HUES48 (cell line): ENCODE measurements around the gene USP6NL.
A peak's percentile ranks its signal among the peaks of the same experiment; 100 is the strongest.

Experiments
- H3K27ac ChIP-seq: one replicate; pipeline ENCODE4 v1.7.0; 2013; ENCODE audit warnings: low read depth, low read length, inconsistent platforms
- H3K27me3 ChIP-seq: 2 replicates; pipeline ENCODE4 v1.6.1; 2013; ENCODE audit warnings: mild to moderate bottlenecking, low read length; ENCODE audit not compliant: control insufficient read depth, insufficient read depth
- H3K36me3 ChIP-seq: 2 replicates; pipeline ENCODE4 v1.6.1; 2013; ENCODE audit warnings: low read length; ENCODE audit not compliant: control insufficient read depth, insufficient read depth
- H3K4me1 ChIP-seq: 2 replicates; pipeline ENCODE4 v1.6.1; 2013; ENCODE audit warnings: mild to moderate bottlenecking, low read length; ENCODE audit not compliant: control insufficient read depth, insufficient read depth
- H3K4me3 ChIP-seq: 2 replicates; pipeline ENCODE4 v1.5.1; 2013; ENCODE audit warnings: mild to moderate bottlenecking, low read depth, low read length
- H3K9ac ChIP-seq: 2 replicates; pipeline ENCODE4 v1.6.1; 2013; ENCODE audit warnings: mild to moderate bottlenecking, low read depth, low read length, moderate library complexity
- H3K9me3 ChIP-seq: 2 replicates; pipeline ENCODE4 v1.6.1; 2013; ENCODE audit warnings: low read length; ENCODE audit not compliant: control insufficient read depth, insufficient read depth

The USP6NL gene

DNA sequence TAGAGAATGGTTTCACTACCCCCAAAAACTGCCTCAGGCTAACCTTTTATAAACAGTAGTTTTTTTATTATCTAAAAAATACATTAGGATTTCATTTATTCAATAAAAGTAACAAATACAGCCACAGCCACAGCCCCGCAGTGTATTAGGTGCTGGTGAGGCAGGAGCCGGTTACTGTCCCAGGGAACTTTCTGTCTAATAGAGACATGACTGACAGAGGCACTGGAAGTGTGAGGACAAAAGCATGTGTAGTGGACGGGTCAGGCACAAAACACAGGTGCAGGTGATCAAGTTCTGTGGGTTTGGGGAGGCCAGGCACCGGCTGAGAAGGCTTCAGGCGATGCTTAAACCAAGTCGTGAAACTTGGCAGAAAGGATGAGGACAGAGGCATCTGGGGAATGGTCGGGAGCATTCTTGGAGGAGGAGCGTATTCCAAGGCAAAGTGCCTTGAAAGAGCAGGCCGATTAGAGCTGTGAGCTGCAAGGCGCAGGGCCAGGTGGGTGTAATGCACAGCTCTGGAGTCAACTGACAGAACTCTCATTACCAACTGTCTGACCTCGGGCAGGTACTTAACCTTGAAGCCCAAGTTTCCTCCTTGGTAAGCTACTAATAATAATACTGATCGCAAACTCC is 138.2 kb downstream of the USP6NL start:
- no peaks in the 10 kb centered on the region for H3K27me3 ChIP-seq
- no peak overlapping the region for H3K9ac ChIP-seq

DNA sequence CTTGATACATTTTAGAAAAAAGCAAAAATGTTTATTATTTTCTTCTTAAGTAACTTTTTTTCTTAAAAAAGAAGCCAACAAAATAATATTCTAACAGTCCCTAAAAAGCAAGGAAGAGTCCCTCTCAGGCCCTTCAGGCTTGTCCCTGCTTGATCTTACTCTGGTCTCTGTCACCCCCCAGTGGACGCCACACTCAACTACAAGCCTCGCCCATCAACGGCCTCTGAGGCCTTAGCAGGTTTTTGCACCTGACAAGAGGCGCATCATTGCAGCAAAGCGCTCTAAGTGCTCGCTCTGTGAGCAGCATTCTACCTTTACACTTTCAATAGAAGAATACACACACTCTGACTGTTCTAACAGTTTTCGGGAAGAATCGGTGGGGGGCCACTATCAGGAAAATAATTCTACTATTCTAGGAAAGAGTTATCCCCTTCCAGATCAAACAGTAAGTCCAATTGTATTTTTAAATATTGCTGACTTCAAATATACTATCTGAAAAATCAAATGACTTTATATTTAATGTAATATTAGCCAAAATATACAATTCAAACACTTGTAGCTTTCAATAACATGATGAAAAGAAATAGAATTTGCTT is 139.2 kb downstream of the USP6NL start:
- Histone ChIP-seq H3K4me3 (no peak overlapping the region), H3K9me3 (no peaks in the 10 kb centered on the region), H3K27me3 (no peaks in the 10 kb centered on the region), H3K9ac (no peak overlapping the region), H3K4me1 (peaks cover 60% of the 10 kb centered on the region), H3K36me3 (0 out of 2 replicates have a peak, but pooled peaks cover 3% of the 10 kb centered on the region), H3K27ac (no peak overlapping the region)

More for the DNA sequence above, 138.2 kb downstream of the USP6NL start:
- Histone ChIP-seq H3K4me1 (peaks cover 57% of the 10 kb centered on the region), H3K4me3 (no peak overlapping the region), H3K36me3 (no peaks in the 10 kb centered on the region), H3K9me3 (no peaks in the 10 kb centered on the region), H3K27ac (peak overlapping the region; percentile 45)

DNA sequence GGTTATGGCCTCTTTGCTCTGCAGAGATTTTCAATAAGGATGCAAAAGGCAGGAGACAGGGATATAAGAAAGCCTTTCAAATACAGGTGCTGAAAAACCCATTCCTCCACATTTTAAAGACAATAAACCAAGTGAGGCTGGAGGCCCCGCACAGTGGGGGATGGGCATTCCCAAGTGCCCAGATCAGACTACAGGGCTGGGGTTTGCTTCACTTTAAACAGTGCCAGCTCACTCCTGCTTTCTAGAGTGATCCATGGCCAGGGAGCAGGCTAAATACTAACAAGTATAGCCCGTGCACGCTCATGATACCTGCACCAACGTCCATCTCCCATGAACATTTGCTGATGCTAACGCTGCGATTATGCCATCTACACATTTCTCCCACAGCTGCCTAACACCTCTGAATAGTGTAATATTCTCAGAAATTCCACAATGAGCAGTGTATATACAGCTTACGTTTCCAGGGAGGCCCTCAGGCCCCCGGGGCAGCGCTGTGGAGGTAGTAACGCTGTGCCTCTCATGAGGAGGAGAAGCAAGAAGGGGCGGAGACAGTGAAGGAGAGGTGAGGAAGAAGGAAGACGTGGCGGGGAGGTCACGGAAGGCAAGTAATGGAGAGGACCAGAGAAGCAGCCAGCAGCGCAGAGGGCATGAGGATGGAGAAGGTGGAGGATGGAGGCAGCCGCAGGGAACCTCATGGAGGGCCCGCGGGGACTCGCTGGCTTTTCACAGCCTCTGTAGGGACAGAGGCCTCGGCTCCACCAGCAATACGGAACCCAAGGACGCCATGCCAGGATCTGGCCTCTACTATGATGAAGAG is 141.7 kb downstream of the USP6NL start:
- H3K27ac ChIP-seq: peak overlapping the region; percentile 59
- peaks cover 45% of the 10 kb centered on the region for H3K4me1 ChIP-seq
- H3K9me3 ChIP-seq: no peaks in the 10 kb centered on the region
- H3K9ac ChIP-seq: no peak overlapping the region
- H3K36me3 ChIP-seq: 0 out of 2 replicates have a peak, but pooled peaks cover 7% of the 10 kb centered on the region
- H3K4me3 ChIP-seq: peak overlapping the region; percentile 9; the same call in 1 of the 2 replicates
- no peaks in the 10 kb centered on the region for H3K27me3 ChIP-seq

DNA sequence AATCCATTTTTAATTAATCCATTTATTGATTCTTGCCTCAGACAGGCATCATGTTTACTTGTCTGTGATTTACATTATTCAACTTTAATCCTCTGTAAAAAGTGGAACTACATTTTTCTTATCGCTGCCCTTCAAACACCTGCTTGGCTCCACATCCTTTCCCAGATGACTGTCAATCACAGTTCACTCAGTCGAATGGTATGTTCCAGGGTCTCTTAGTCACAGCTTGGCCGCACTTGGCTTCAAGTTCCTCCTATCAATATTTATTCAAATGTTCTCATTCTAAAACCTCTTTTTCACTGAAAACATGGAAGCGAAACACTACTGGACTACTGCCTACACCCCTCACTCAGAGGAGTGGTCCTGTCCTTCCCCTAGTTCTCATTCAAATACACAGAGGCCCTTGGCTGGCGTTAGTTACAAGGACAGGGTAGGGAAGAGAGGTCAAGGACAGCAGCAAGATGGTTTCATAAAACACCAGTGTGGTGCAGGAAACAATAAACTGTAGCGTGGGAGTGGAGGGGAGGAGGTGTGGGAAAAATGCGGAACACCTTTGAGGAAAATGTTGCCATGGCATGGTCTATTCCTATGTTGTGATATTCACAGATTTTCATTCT is 143.2 kb downstream of the USP6NL start:
- peaks cover 30% of the 10 kb centered on the region for H3K4me1 ChIP-seq
- no peak overlapping the region for H3K9ac ChIP-seq
- H3K27ac ChIP-seq: no peak overlapping the region
- no peaks in the 10 kb centered on the region for H3K27me3 ChIP-seq
- H3K9me3 ChIP-seq: no peaks in the 10 kb centered on the region
- H3K4me3 ChIP-seq: no peak overlapping the region
- H3K36me3 ChIP-seq: peaks cover 16% of the 10 kb centered on the region

DNA sequence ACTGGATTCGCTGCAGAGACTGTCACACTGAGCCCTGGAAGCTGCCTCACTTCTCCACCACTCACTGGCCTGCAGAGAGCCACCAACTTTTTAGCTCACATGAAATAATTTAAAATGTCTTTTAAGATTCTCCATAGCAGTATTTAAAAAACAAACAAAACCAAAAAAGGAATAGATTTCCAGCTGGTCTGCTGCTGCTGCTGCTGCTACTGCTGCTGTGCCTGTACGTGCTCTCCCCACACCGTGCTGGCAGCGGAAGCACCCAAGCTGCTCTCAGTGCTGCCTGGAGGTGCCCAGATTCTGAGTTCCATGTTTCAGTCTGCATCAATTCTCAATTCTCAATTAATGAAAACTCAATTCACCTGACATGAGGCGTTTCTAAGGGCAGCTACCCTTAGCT is 146.0 kb downstream of the USP6NL start:
- H3K4me1 ChIP-seq: peaks cover 25% of the 10 kb centered on the region
- H3K9ac ChIP-seq: no peak overlapping the region
- no peaks in the 10 kb centered on the region for H3K9me3 ChIP-seq
- peaks cover 34% of the 10 kb centered on the region for H3K36me3 ChIP-seq
- H3K27ac ChIP-seq: no peak overlapping the region
- no peak overlapping the region for H3K4me3 ChIP-seq
- H3K27me3 ChIP-seq: no peaks in the 10 kb centered on the region

DNA sequence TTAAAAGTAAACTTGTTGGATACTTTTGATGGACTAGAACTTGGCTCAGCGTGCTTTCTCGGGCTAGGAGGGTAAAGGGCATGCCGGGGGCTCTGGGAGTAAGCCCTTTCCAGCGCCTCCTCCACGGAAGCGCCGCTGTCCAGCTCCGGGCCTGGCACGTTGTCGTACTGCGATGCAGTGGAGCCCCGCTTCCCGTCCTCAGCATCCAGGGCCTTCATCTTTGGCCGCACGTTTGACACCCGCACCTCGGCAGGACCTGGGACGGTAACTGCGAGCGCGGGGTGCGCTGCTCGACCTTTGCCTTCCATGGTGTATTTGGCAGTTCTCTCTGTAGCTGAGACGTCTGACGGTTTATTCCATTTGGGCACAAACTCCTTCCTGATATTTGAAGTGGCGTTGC is 148.3 kb downstream of the USP6NL start:
- H3K27ac ChIP-seq: no peak overlapping the region
- H3K27me3 ChIP-seq: no peaks in the 10 kb centered on the region
- H3K4me3 ChIP-seq: no peak overlapping the region
- no peaks in the 10 kb centered on the region for H3K9me3 ChIP-seq
- H3K9ac ChIP-seq: no peak overlapping the region
- peaks cover 2% of the 10 kb centered on the region; the same call in 1 of the 2 replicates for H3K4me1 ChIP-seq
- H3K36me3 ChIP-seq: peaks cover 34% of the 10 kb centered on the region

DNA sequence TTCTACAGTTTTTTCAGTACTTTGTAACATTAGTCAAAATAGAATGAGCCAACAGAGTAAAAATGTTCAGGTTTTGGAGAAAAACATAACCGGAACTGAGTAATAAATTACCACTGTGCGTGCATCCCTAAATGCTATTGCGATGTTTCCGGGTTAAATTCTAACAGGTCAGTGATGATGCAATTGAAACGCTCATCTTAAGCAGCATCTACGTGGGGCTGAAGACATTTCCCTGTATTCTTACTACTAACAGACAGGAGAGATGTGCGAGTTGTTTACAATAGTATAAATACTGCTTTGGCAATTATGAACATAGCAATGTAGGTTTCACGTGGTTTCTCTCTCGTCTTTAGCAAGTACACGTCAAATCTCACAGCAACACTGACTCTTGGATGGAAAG is 149.4 kb downstream of the USP6NL start:
- H3K27me3 ChIP-seq: no peaks in the 10 kb centered on the region
- no peak overlapping the region for H3K9ac ChIP-seq
- H3K4me1 ChIP-seq: no peaks in the 10 kb centered on the region
- no peak overlapping the region for H3K4me3 ChIP-seq
- peaks cover 31% of the 10 kb centered on the region for H3K36me3 ChIP-seq
- H3K27ac ChIP-seq: no peak overlapping the region
- H3K9me3 ChIP-seq: no peaks in the 10 kb centered on the region

DNA sequence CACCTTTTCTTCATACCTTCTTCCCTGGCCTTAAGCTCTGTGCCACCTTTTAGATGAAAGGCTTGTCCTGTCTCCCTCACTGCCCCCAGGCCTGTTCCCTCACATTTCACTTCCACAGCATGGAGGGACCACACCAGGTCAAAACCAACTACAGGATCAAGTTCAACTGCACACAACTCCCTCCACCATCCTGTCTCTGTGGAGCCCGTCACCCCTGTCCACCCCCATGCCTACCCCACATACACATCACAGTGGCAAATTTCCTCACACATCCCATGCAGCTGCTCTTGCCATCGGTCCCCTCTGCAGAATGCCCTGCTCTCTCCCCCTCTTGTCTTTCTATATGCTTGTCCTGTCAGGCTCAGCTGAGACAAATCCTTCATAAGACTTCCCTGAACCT is 154.1 kb downstream of the USP6NL start:
- peaks cover 9% of the 10 kb centered on the region for H3K36me3 ChIP-seq
- H3K9ac ChIP-seq: no peak overlapping the region
- H3K4me3 ChIP-seq: no peak overlapping the region
- H3K27ac ChIP-seq: no peak overlapping the region
- no peaks in the 10 kb centered on the region for H3K27me3 ChIP-seq
- H3K4me1 ChIP-seq: peaks cover 4% of the 10 kb centered on the region
- H3K9me3 ChIP-seq: no peaks in the 10 kb centered on the region

DNA sequence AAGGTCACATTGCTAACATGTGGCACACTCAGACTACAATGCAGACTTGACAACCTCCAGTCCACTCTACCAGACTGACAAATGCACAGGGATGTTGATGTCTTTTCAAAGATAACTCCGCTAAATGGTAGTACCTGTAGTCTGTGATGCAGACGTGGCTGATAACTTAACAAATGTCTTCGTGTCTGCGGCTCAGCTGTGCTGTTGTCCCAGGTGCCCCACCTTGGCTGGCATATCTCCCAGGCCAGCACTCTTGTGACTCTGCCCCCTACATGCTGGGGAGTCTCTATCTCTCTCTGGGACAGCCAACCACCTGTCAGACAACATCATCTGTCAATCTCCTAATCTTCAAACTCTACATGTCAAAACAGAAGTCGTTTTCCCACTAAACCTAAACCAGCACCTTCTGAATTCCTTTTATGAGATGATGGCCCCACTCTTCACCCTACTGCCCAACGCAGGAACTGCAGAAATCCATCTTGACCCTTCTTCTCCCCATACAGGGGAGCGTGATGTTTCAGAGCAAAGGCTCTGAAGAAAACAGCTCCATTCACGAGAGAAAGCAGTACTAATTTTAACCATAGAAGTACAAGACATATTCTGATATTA is 156.4 kb downstream of the USP6NL start:
- no peaks in the 10 kb centered on the region for H3K9me3 ChIP-seq

DNA sequence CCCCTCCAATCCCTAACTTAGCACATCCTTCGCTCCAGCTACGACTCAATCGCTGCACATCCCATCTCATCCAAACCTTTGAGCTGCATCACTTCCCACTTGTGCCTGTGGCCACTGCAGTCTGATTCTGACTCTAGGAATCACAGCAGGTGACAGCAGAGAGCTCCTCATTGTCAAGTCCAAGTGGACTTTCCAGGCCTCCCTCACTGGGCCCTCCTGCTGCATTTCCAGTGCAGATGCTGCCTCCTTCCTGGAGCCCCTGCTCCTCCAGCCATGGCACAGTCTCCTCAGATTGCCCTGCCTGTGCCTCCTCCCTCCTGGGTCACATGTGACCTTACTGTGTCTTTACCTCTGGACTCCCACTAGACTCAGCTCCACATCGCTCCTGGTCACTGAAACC is 157.3 kb downstream of the USP6NL start:
- H3K9ac ChIP-seq: no peak overlapping the region
- H3K4me3 ChIP-seq: no peak overlapping the region
- H3K9me3 ChIP-seq: no peaks in the 10 kb centered on the region
- no peaks in the 10 kb centered on the region for H3K27me3 ChIP-seq
- H3K27ac ChIP-seq: no peak overlapping the region
- H3K4me1 ChIP-seq: peaks cover 4% of the 10 kb centered on the region
- no peaks in the 10 kb centered on the region for H3K36me3 ChIP-seq

More for the DNA sequence above, 156.4 kb downstream of the USP6NL start:
- Histone ChIP-seq H3K27ac (no peak overlapping the region), H3K4me3 (no peak overlapping the region), H3K9ac (no peak overlapping the region), H3K36me3 (no peaks in the 10 kb centered on the region), H3K4me1 (peaks cover 4% of the 10 kb centered on the region), H3K27me3 (no peaks in the 10 kb centered on the region)
